GM13977 (cell line): ENCODE results near the gene METTL21A.

ENCODE experiments used
- DNase-seq: peaks from one replicate; pipeline ENCODE4 v3.0.0; 2012; ENCODE audit warnings: low spot score
- CTCF ChIP-seq: IDR thresholded peaks from 2 replicates; pipeline ENCODE4 v1.5.1; 2012; ENCODE audit warnings: mild to moderate bottlenecking, control low read depth; ENCODE audit not compliant: insufficient read depth; ENCODE audit errors: extremely low read depth, missing control alignments
- in situ Hi-C: fragments of 300-500 bp; cut with MboI; formaldehyde crosslinking; loops from one replicate; pipeline ENCODE4 v1.12.0; 2022; ENCODE audit warnings: low sequenced_read_pairs, low pct_unique_long_range_greater_than_20kb, mixed read lengths, inconsistent platforms; ENCODE audit not compliant: unreplicated experiment

Gene METTL21A

GRCh38 chr2:207606829-207607228, 18.4 kb downstream of the METTL21A start:
- in situ Hi-C loops = no loop called here
- no peak for DNase-seq
- no peak for TF ChIP-seq CTCF

GRCh38 chr2:207606399-207606798, 18.8 kb downstream of the METTL21A start:
- in situ Hi-C loops = no loop called here
- no peak for DNase-seq
- TF ChIP-seq CTCF = no peak

- in situ Hi-C loops = no loop called here
- no peak for DNase-seq
- no peak for TF ChIP-seq CTCF
These were observed 21.7 kb downstream of the METTL21A start for GRCh38 chr2:207603486-207603885.

- in situ Hi-C loops = no loop called here
- no peak for DNase-seq
- TF ChIP-seq CTCF = no peak
These were observed 23.4 kb downstream of the METTL21A start for GRCh38 chr2:207601774-207602173.

- DNase-seq = no peak
- in situ Hi-C loops = no loop called here
- no peak for TF ChIP-seq CTCF
These were observed 25.0 kb downstream of the METTL21A start for GRCh38 chr2:207600231-207600630.

- TF ChIP-seq CTCF = no peak
- no peak for DNase-seq
- in situ Hi-C loops = no loop called here
These were observed 25.6 kb downstream of the METTL21A start for GRCh38 chr2:207599636-207600035.

- no peak for TF ChIP-seq CTCF
- DNase-seq = no peak
- in situ Hi-C loops = loop anchor here (5.0 kb wide), 1 partner anchor 57 kb away; no protein-coding TSS in a partner anchor
These were observed 30.5 kb downstream of the METTL21A start for GRCh38 chr2:207594731-207595130.
